Stimulated activated CD4-positive, alpha-beta T cell treated with anti-CD3 and anti-CD28 coated beads, Interleukin-2, amount 100 ng/mL, for 24 hours (primary cell): Measurements from ENCODE around the gene BLACAT1.
"Not testable (repeated sequence)": the region's sequence is repeated elsewhere in the genome, so short reads cannot be mapped to it uniquely, and the experiment has no call there.

Experiments
- DNase-seq, 2 donors: peaks; one replicate each; pipeline ENCODE4 v3.0.0-alpha.2; 2020

BLACAT1 gene

DNA sequence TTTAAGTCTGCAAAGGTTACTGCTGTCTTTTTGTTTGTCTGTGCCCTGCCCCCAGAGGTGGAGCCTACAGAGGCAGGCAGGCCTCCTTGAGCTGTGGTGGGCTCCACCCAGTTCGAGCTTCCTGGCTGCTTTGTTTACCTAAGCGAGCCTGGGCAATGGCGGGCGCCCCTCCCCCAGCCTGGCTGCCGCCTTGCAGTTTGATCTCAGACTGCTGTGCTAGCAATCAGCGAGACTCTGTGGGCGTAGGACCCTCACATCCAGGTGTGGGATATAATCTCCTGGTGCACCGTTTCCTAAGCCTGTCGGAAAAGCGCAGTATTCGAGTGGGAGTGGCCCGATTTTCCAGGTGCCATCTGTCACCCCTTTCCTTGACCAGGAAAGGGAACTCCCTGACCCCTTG lies 49.6 kb downstream of the BLACAT1 start:
- DNase-seq, result not testable (repeated sequence)
